Measurements from ENCODE around the gene SIAH2.
"Not testable (repeated sequence)": the region's sequence is repeated elsewhere in the genome, so short reads cannot be mapped to it uniquely, and the experiment has no call there.

Gene SIAH2, protein sequence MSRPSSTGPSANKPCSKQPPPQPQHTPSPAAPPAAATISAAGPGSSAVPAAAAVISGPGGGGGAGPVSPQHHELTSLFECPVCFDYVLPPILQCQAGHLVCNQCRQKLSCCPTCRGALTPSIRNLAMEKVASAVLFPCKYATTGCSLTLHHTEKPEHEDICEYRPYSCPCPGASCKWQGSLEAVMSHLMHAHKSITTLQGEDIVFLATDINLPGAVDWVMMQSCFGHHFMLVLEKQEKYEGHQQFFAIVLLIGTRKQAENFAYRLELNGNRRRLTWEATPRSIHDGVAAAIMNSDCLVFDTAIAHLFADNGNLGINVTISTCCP

DNA sequence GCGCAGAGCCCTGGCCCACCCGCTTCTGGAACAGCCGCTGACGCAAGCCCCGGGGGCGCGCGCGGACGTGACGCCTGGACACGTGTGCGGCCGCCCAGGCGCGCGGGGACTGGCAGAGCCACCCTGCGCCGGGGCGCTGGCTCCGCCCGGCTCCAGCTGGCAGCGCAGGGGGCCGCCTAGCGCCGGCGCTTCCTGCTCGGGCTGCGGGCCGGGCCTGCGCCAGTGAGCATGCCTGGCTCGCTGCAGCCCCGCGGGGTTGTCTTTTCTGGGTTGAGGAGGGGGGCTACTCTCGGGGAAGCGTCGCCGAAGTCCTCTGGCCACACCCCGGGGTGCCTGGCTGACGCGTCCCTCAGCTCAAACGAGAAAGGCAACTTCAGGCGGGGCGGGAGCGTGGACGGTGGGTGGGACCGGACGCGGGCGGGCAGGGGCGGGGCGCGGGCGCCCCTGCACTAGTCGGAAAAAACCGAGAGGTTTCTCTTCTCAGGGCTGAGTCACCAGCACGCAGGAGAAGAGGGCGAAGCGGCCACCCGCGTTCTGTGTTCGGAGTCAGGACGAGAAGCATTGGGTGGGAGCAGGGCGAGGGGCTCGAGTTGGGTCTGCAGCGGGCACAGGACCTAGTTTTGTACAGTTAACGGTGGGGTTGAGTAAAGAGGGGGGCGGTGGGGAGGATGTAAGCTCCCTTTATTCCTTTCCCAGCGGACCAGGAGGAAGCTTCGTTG is at the start of gene SIAH2:
Gene SIAH2 (minus strand): TSS at position 48 of the 719 bp plus-strand sequence. CDS start 320 bp downstream, outside the sequence.
- peak; percentile 76 to 86 for DNase-seq

DNA sequence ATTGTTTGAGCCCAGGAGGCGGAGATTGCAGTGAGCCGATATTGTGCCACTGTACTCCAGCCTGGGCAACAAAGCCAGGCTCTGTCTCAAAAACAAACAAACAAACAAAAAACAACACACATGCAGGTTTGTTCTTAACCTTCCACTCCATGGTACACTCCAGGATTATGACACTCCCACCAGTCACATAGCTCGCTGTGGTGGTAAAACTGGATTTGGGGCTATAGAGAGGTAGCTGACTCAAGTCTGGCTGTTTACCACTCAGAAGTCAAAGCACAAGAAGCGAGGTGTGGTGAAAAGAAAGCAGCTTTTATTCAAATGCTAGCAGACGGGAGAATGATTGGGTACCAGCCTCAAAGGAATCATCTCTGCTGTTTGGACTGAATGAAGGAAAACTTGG is 49.0 kb upstream of the SIAH2 start:
- DNase-seq: no peak

DNA sequence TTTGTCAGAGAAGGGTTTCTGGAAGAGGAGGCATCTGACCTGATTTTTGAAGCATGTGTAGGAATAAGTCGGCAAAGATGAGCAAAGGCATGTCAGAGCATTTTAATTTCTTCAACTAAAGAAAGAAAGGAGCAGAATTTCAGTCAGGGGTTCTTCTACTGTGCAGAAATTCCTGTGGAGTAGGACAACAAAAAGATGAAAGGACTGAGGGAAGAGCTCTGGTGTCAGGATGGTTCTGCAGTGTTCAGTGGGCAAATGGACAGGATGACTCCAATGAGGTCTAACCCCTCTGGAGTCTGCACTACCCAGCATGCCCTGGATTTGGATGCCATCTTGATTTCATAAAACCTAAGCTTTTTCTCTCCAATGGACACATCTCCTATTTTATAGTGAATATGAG is 47.7 kb upstream of the SIAH2 start:
- no peak for DNase-seq

DNA sequence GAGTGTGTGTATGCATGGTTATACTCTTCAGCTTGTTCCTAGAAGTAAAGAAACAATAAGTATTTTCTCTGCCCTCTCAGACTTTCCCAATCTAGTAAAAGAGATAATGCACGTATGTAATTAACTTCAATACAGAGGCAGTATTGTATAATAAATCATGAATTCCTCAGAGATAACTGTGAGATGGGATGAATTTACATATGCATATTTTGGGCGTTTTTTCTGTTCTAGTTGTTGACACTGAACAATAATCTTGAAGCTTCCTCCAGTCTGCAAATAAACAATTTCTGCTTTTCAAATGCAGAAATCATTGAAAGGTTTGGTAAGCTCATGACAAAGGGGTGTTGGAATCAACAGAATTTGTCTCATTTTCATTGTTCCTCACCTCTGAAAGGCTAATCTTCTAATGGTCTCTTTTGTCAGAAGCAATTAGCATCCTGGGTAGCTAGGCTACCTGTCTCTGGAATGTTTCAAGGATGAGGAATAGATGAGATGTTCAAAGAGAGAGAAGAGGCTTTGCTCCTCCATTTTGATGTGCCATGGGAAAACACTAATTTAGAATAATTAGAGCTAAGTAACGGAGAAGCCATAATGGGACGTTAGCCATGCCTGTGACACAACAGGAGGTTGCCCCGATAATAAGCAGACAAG is 43.3 kb upstream of the SIAH2 start:
- no peak for DNase-seq

DNA sequence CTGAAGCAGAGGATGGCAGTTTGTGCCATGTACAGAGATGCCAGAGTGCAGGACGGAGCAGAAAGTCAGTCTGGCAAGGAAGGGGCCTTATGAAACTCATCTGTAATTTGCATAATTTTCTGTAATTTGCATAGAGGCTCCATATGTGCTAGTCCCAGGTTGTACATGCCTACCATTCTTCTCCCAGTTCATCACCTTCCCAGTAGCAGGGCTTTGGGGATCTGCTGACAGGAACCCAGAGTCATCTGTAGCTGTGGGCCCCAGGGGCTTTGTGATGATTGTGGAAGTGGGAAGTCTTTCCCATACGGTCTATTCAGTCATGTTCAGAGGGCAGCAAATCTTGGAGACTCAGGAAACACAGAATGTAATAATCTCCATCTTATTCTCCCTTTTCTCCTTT is 42.4 kb upstream of the SIAH2 start:
- no peak for DNase-seq

DNA sequence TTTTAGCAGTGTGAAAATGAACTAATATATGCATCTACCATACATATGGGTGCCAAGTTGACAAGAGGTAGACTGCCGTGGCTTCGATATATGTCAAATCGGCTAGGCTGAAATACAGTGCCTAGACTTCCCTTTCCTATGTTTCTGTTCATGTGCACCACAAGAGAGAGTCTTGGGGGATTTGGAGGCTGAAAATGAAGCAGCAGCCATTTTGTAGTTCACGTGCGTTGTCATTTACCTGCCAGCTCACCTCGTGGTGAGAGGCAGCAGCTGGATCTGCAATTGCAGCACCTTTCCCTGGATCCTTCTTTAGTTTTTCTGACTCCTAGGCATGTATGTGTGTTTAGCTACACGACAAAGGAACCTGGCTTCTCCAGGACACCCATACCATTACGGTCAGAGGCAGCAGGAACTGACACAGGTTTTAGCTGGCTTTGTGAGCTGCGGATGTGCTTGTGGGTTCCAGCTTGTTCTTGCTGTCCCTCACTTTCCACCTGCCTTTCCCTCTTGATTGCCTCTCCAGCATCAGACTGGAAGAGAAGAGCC is 40.5 kb upstream of the SIAH2 start:
- no peak for DNase-seq

DNA sequence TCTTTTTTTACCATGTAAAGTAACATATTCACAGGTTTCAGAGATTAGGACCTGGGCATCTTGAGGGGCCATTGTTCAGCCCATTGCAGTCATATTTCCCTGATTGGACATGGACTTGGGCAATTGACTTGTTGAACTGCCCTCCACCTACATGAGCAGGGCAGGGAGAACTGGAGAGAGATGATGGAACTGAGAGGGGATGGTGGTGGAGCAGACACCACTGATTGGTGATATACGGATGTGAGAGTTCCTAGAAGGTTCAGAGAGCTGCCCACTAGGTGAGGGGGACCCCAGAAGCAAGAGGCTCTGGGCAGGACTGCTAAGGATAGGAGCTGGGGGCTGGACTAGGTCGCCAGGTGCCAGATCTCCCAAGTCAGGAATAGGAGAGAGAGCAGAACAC is 37.8 kb upstream of the SIAH2 start:
- DNase-seq: no peak

DNA sequence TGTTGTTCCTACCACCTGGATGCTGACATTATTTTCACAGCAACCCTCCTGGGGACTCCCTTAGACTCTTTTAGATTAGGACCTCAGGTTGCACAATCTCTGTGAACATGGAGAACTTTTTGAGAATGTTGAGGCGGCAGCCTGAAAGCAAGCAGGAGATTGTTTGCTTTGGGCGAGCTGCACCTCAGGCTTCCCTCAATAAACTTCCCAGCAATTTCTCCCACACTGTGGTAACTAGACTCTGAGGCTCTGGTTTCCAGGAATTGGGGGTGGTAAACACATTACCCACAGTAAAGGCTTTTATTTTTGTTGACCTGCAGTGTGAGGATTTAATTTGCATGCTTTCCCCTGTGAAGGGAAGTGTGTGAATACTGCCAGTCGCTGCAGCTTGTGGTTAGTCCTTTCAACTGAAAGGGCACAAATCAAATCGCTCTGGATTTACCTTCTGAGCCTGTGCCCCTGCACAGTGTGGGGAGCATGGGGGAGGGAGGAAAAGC is 35.2 kb upstream of the SIAH2 start:
- no peak for DNase-seq

DNA sequence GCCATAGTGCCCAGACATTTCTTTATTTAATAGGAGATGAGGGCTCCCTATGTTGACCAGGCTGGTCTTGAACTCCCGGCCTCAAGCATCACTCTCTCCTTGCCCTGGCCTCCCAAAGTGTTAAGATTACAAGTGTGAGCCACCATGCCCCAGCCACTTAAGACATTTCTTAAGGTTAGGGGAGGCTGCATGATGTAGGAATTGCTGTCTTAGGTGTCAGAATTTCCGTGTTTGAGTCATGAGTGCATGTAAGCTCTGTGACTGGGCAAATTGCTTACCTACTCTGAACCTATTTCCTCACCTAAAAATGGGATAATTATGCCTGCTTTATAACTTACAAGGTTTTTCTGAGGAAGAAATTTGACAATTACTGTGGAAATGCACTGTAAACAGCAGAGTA is 34.2 kb upstream of the SIAH2 start:
- DNase-seq: no peak

DNA sequence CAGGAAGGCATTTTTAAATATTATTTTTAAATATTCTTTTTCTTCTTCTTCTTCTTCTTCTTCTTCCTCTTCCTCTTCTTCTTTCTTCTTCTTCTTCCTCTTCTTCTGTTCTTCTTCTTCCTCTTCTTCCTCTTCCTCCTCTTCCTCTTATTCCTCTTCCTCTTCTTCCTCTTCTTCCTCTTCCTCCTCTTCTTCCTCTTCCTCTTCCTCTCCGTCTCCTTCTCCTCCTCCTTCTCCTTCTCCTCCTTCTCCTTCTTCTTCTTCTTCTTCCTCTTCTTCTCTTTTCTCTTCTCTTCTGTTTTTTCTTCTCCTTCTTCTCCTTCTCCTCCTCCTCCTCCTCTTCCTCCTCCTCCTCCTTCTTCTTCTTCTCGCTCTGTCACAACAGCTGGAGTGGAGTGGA is 33.6 kb upstream of the SIAH2 start:
- not testable (repeated sequence) for DNase-seq

DNA sequence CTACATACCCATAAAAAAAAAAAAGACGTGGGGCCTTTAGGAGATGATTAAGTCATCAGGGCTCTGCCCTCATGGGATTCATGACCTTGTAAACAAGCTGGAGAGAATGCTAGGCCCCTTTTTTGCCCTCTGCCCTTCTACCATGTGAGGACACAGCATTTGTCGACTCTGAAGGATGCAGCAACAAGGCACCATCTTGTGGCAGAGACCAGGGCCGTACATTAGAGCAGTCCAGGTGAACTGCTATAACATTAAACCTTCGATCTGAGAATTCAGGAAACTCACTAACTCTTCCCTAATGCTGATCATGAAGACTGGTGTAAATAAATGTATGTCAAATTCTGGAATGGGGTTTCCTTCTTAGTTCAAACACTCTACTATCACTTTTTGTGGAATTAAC is 30.7 kb upstream of the SIAH2 start:
- no peak for DNase-seq

DNA sequence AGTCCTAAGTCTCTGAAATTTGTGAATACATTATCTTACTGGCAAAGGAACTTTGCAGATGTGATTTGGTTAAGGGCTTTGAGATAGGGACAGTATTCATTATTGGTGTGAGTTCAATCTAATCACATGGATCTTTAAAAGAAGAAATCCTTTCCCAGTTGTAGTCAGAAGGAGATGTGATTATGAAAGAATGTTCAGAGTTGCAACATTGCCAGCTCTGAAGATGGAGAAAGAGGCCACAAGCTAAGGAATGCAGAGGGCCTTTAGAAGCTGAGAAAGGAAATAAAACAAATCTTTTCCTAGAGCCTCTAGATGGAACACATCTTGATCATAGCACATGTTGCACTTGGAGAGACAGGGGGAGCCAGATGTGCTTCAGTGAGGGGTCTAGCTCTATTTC is 27.7 kb upstream of the SIAH2 start:
- no peak for DNase-seq

DNA sequence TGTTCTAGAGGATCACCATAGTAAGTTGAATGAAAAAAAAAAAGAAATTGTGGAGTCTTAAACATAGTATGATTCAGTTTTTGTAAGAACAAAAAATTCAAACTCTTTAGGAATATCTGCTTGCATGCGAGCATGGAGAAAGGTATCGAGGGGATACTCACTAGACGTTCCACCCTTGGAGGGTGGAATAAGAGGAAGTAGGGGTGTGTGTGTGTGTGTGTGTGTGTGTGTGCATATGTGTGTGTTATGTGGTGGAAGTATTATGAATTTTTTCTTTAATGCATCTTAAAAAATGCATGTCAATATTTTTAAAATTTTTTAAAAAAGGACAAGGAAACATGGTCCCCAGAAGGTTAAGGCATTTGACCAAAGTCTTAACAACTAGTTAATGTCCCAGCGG is 26.5 kb upstream of the SIAH2 start:
- DNase-seq: no peak

DNA sequence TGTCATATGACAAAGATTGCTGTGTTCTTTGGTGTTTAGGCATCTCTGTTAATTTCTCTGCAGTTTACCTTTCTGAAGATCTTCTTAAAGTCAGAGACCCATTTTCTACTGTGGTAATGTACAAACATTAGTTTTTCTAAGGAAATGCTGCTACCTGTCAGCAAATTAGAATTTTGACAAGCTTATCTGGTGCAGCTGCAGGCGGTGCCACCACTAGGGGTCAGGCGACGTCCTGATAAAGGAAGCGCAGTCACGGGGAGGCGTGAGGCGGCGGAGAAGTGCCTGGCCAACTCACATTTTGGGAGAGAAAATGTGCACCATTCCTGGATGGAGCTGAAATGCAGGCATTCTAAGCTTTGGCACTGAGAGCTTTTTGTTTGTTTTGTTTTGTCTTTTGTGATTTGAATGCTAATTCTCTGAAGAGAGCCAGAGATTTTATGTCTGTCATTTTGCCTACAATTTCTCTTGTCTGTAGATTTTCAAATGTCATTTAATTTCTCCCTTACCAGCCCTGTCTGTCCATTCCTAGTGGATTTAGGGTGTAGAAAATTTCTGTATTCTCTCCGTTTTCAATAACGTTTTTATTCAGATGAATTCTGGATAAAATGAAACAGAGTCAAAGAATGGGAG is 24.9 kb upstream of the SIAH2 start:
- DNase-seq: peak; percentile 20 to 42

DNA sequence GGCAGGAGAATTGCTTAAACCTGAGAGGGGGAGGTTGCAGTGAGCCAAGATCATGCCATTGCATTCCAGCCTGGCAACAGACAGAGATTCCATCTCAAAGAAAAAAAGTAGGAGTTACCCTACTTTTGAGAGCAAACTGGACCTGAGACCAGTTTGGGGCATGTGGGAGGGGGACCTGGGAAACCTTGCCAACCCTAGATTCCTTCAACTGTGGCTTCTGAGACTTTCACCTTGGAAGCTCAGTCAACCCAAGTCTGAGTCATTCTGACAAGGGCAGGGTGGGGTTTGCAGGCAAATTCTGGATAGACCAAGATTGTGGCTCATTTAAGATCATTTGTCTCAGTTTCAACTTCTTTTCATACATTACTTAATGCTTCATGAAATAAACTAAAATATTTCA is 23.8 kb upstream of the SIAH2 start:
- no peak for DNase-seq

DNA sequence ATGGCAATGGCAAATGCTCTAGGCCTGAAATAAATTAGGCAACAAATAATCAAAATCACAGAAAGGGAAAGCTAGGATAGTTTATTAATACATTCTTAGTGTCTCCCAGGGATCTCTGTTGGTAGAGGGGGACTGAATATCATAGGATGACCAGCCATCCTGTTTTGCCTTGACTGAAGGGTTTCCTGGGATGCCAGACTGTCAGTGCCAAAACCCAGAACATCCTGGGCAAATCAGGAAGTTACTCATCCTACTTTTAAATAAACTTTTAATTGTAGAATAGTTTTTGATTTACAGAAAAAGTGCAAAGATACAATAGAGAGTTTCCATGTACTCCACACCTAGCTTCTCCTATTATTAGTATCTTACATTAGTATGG is 21.8 kb upstream of the SIAH2 start:
- DNase-seq: no peak

DNA sequence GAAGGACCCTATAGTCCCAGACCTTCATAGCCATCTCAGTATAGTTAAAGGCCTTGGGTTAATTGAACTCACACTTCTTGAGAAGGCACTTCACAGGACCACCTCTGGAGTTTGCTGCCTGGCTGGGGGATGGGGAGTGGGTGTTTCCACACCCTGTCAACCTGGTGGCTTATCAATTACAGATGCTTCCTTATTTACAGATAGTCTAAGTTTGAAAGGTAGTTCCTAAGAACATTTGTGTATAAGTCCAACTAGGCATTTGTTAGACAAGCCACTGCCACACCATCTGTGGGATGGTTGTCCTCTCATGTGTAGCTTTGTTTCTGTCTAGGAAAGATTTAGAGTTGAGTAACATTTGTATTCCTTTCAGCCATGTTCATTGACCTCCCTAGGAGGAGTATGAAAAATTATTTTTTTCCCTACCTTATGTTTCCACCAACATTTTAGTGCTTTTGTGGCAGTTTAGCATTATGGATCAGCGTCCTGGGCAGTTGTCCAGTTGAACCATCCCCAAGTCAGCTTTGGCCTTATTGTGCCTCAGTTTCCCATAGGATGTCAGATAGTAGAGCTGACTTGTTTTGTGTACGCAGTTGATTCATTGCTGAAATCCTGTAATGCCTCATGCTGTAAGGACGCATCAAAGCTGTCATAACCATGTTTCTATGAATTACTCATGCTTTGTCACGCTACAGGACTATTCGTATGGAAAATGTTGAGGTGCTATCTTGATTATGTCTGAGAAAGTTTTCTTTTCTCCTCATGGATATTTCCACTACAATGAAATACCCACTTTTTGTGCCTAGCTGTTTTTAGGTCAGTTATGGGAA is 21.2 kb upstream of the SIAH2 start:
- no peak for DNase-seq

DNA sequence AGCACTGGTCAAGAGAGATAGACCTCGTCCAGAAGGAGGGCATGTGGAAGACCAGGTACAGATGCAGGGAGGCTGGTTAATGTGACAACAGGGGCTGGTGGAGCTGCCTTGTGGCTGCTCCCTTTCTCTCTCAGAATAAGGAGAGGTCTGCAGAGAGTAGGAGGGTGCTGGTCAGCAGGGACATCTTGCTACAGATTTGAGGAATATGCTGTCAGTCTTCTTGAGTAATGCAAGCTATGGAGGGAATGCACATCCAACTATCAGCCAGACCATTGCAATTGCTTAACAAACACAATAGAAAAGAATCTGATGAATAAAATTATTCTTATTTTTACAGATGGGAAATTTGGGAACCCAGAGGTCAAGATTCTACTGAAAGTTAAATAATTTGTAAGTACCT is 20.3 kb upstream of the SIAH2 start:
- DNase-seq: no peak

DNA sequence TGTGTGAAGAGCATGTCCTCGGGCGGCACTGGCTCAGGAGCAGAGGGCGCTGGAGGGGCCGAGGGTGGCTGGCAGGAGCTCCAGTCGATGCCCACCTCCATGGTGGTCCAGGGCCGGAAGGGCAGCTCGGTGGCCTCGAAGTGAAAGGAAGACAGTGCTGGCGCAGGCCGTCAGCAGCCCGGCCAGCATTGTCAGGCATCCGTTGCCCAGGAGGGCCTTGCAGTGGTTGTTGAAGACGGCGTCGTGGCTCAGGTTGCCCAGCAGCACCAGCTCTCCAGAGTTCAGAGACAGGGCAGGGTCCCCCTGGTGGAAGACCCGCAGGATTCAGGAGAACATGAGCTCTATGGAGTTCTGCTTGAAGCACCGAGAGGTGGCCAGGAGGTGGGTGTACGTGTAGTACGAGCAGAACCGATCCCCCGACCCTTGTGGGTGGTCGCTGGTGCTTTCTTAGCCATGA is 16.5 kb upstream of the SIAH2 start:
- DNase-seq: no peak

DNA sequence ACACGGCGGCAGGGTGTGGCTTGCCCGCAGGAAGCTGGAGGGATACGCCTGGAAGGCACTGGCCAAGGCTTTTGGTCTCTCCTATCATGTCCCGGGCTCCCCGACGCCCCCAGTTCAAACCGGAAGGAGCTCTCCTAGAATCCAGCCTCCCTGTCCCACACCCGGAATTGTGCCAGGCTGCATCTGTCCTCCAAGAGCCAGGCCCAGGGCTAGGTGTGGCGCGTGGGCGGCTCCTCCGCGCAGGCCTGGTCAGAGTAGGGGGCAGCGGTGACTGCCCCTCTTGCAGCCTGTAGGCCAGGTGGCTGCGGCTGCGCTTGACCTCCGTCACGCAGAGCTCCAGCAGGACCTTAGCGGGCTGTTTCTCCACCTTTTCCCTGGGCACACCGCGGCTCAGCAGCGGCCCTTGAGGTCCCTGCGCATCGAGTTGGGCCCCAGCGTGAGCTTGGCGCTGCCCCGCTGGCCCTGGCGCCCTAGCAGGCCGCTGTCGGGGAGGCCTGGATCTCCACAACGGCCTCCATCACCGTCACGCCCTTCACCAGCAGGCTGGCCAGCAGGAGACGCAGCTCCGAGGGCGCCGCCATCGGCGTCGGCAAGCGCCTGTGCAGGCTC is 15.9 kb upstream of the SIAH2 start:
- no peak for DNase-seq

DNA sequence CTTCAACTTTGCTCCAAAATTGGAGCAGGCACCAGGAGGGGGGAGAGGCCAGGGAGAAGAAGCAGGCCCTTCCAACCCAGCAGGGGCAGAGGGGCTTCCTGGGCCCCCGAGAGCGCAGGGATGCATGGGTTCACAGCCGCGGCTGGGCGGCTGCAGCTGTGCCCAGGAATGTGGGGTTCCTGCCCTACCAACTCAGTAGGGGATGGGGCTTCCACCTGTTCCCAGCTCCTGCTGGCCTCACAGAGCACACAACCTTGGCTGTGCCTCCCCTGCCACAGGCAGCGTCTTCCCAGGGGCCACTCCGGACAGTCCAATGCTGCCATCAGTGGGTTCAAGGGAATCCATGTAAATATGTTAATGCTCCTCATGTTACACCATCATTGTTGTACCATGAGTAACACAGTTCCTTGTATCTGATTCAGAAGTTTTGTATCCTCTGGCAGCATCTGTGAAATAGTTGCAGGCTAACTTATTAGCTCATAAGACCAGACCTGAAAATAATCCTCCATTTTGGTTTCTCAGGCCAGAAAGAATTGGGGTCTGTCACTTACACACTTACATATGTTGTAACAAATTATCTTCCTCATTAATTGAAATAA is 12.1 kb upstream of the SIAH2 start:
- DNase-seq: no peak
